ENCODE results near the gene KRTAP4-4.
"Not testable (repeated sequence)": the region's sequence is repeated elsewhere in the genome, so short reads cannot be mapped to it uniquely, and the experiment has no call there.

Gene KRTAP4-4

GRCh38 chr17:41133880-41134735, 26.4 kb downstream of the KRTAP4-4 start:
- FAIRE-seq (no peak), DNase-seq (ENCODE audit: insufficient read length, low spot score) (no peak)

GRCh38 chr17:41131979-41132378, 28.6 kb downstream of the KRTAP4-4 start:
- DNase-seq (ENCODE audit: insufficient read length, low spot score): no peak
- peak; percentile 93 for FAIRE-seq
- no peak for TF ChIP-seq POLR2A (IDR thresholded peaks at IDR 0.05; ENCODE audit: low read depth, low read length)

More at GRCh38 chr17:41133880-41134735, 26.4 kb downstream of the KRTAP4-4 start:
- no peak for TF ChIP-seq POLR2A (IDR thresholded peaks at IDR 0.05; ENCODE audit: low read depth, low read length)

GRCh38 chr17:41127371-41127770, 33.2 kb downstream of the KRTAP4-4 start:
- no peak for TF ChIP-seq POLR2A (IDR thresholded peaks at IDR 0.05; ENCODE audit: low read depth, low read length)
- FAIRE-seq (no peak), DNase-seq (ENCODE audit: insufficient read length, low spot score) (no peak)

GRCh38 chr17:41126412-41126811, 34.1 kb downstream of the KRTAP4-4 start:
- no peak for TF ChIP-seq POLR2A (IDR thresholded peaks at IDR 0.05; ENCODE audit: low read depth, low read length)
- FAIRE-seq (no peak), DNase-seq (ENCODE audit: insufficient read length, low spot score) (no peak)

GRCh38 chr17:41125064-41125463, 35.5 kb downstream of the KRTAP4-4 start:
- no peak for DNase-seq (ENCODE audit: insufficient read length, low spot score)
- FAIRE-seq: no peak
- TF ChIP-seq POLR2A (IDR thresholded peaks at IDR 0.05; ENCODE audit: low read depth, low read length): no peak

GRCh38 chr17:41123991-41124371, 36.6 kb downstream of the KRTAP4-4 start, which contains the start of gene KRTAP4-12:
Gene KRTAP4-12 (minus strand): TSS chr17:41124182. CDS start chr17:41124122, 60 bp downstream.
- DNase-seq (ENCODE audit: insufficient read length, low spot score); FAIRE-seq: not testable (repeated sequence)

GRCh38 chr17:41123292-41123990, 37.1 kb downstream of the KRTAP4-4 start:
- FAIRE-seq: not testable (repeated sequence)

GRCh38 chr17:41121742-41122141, 38.8 kb downstream of the KRTAP4-4 start:
- FAIRE-seq (no peak), DNase-seq (ENCODE audit: insufficient read length, low spot score) (no peak)
- TF ChIP-seq POLR2A (IDR thresholded peaks at IDR 0.05; ENCODE audit: low read depth, low read length): no peak

More at GRCh38 chr17:41123292-41123990, 37.1 kb downstream of the KRTAP4-4 start:
- DNase-seq (ENCODE audit: insufficient read length, low spot score): not testable (repeated sequence)

GRCh38 chr17:41119696-41120690, 40.6 kb downstream of the KRTAP4-4 start:
- DNase-seq (ENCODE audit: insufficient read length, low spot score): not testable (repeated sequence)
- peak; percentile 93 for FAIRE-seq

GRCh38 chr17:41118721-41119120, 41.8 kb downstream of the KRTAP4-4 start:
- no peak for DNase-seq (ENCODE audit: insufficient read length, low spot score)
- TF ChIP-seq POLR2A (IDR thresholded peaks at IDR 0.05; ENCODE audit: low read depth, low read length): no peak
- FAIRE-seq: no peak

- not testable (repeated sequence) for DNase-seq (ENCODE audit: insufficient read length, low spot score); FAIRE-seq
Observed at GRCh38 chr17:41117846-41118386, 42.6 kb downstream of the KRTAP4-4 start, which contains the start of gene KRTAP4-11. Gene KRTAP4-11 (minus strand): TSS chr17:41118373. CDS start chr17:41118315, 58 bp downstream.

GRCh38 chr17:41116297-41116696, 44.3 kb downstream of the KRTAP4-4 start:
- TF ChIP-seq POLR2A (IDR thresholded peaks at IDR 0.05; ENCODE audit: low read depth, low read length): no peak
- no peak for DNase-seq (ENCODE audit: insufficient read length, low spot score)
- no peak for FAIRE-seq

- no peak for DNase-seq (ENCODE audit: insufficient read length, low spot score)
- no peak for FAIRE-seq
- no peak for TF ChIP-seq POLR2A (IDR thresholded peaks at IDR 0.05; ENCODE audit: low read depth, low read length)
Observed at GRCh38 chr17:41111151-41111885, 49.2 kb downstream of the KRTAP4-4 start.
